Measurements from ENCODE around the gene SLC13A1.

The SLC13A1 gene

GRCh38 chr7:123231021-123232000 lies 31.5 kb upstream of the SLC13A1 start:
- no peak overlapping the region for H2AK5ac ChIP-seq (ENCODE audit: low read length, severe bottlenecking)
- H3K4me3 ChIP-seq (ENCODE audit: insufficient read depth in 1 of 2, low read depth in 1 of 2, low read length in 2 of 2) = no peak overlapping the region
- no peaks in the 10 kb centered on the region for H3K27me3 ChIP-seq (ENCODE audit: control insufficient read depth in 1 of 2, insufficient read depth in 1 of 2, low read length in 2 of 2)
- no peak overlapping the region for H2BK120ac ChIP-seq (ENCODE audit: low read depth, low read length)
- H2BK12ac ChIP-seq (ENCODE audit: low read length in 2 of 2) = no peak overlapping the region
- H3K36me3 ChIP-seq (ENCODE audit: control insufficient read depth in 1 of 2, insufficient read depth in 2 of 2, low read depth in 1 of 2, low read length in 2 of 2) = no peaks in the 10 kb centered on the region
- no peak overlapping the region for H3K4ac ChIP-seq (ENCODE audit: low read depth in 1 of 2, low read length in 2 of 2)
- no peak overlapping the region for H2BK15ac ChIP-seq (ENCODE audit: low read depth, poor library complexity, severe bottlenecking)
- H2BK5ac ChIP-seq (ENCODE audit: low read depth, low read length, poor library complexity, severe bottlenecking) = no peak overlapping the region
- H3K27ac ChIP-seq (ENCODE audit: low read length, poor library complexity, severe bottlenecking) = no peak overlapping the region
- H3K23ac ChIP-seq (ENCODE audit: low read length in 2 of 2) = no peak overlapping the region
- H3K4me1 ChIP-seq (ENCODE audit: control insufficient read depth, insufficient read depth, low read depth, low read length) = peaks cover 2% of the 10 kb centered on the region
- no peak overlapping the region for H4K8ac ChIP-seq (ENCODE audit: low read length)
- DNase-seq = peak; percentile 57
- no peaks in the 10 kb centered on the region for H3K79me1 ChIP-seq (replicated peaks; ENCODE audit: low read length, poor library complexity, severe bottlenecking)
- no peak overlapping the region for H3K18ac ChIP-seq (ENCODE audit: low read depth in 1 of 2, low read length in 2 of 2)
- no peaks in the 10 kb centered on the region for H3K9me3 ChIP-seq (ENCODE audit: control insufficient read depth, low read length)
- WGBS = 46% methylated on average over 4 of the region's 4 CpGs
- no peak overlapping the region for H3K9ac ChIP-seq (ENCODE audit: low read length)
- H2AFZ ChIP-seq (ENCODE audit: low read depth, low read length) = no peak overlapping the region
- no peak overlapping the region for H3K14ac ChIP-seq (ENCODE audit: low read length in 2 of 2)
- no peak overlapping the region for H4K91ac ChIP-seq (ENCODE audit: low read length)
- no peak overlapping the region for H3K4me2 ChIP-seq (ENCODE audit: low read length, poor library complexity, severe bottlenecking)

DNA sequence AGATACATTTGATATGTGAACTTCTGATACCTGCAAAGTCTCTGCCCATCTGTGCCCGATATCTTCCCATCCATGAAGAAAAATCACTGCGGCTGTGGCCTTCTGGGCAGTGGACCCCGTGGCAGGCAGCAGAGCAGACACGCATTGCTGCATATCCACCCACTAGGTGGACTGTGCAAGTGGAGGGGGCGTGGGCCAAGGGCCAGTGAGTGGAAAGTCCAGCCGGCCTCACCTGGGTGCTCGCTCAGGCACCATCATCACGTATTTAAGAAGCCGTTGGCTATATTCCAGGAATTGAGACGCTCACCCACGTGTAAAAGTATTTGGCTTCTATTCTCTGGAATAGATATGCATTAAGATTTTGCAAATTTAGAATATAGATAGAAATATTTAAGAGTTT lies 30.8 kb upstream of the SLC13A1 start:
- peak overlapping the region in 1 of 2 experiments; percentile 44 for H3K14ac ChIP-seq (ENCODE audit: low read length in 2 of 2)
- WGBS = 77% methylated on average over 7 of the region's 11 CpGs

GRCh38 chr7:123230147-123230546 lies 30.4 kb upstream of the SLC13A1 start:
- H3K9me3 ChIP-seq (ENCODE audit: control insufficient read depth, low read length) = no peaks in the 10 kb centered on the region
- no peak overlapping the region for H3K27ac ChIP-seq (ENCODE audit: low read length, poor library complexity, severe bottlenecking)
- no peak overlapping the region for H2BK12ac ChIP-seq (ENCODE audit: low read length in 2 of 2)
- H2AK5ac ChIP-seq (ENCODE audit: low read length, severe bottlenecking) = no peak overlapping the region
- H2BK5ac ChIP-seq (ENCODE audit: low read depth, low read length, poor library complexity, severe bottlenecking) = no peak overlapping the region
- H3K4ac ChIP-seq (ENCODE audit: low read depth in 1 of 2, low read length in 2 of 2) = no peak overlapping the region
- WGBS = 100% methylated on average over 1 of the region's 1 CpG
- no peak overlapping the region for H4K8ac ChIP-seq (ENCODE audit: low read length)
- H3K23ac ChIP-seq (ENCODE audit: low read length in 2 of 2) = no peak overlapping the region
- H3K4me1 ChIP-seq (ENCODE audit: control insufficient read depth, insufficient read depth, low read depth, low read length) = peaks cover 2% of the 10 kb centered on the region
- H3K27me3 ChIP-seq (ENCODE audit: control insufficient read depth in 1 of 2, insufficient read depth in 1 of 2, low read length in 2 of 2) = no peaks in the 10 kb centered on the region
- no peak overlapping the region for H2AFZ ChIP-seq (ENCODE audit: low read depth, low read length)
- no peak overlapping the region for H2BK15ac ChIP-seq (ENCODE audit: low read depth, poor library complexity, severe bottlenecking)
- no peak overlapping the region for H2BK120ac ChIP-seq (ENCODE audit: low read depth, low read length)
- H3K79me1 ChIP-seq (replicated peaks; ENCODE audit: low read length, poor library complexity, severe bottlenecking) = no peaks in the 10 kb centered on the region
- H3K18ac ChIP-seq (ENCODE audit: low read depth in 1 of 2, low read length in 2 of 2) = no peak overlapping the region
- no peak overlapping the region for H4K91ac ChIP-seq (ENCODE audit: low read length)
- no peak for DNase-seq
- H3K4me3 ChIP-seq (ENCODE audit: insufficient read depth in 1 of 2, low read depth in 1 of 2, low read length in 2 of 2) = no peak overlapping the region
- no peak overlapping the region for H3K4me2 ChIP-seq (ENCODE audit: low read length, poor library complexity, severe bottlenecking)
- H3K36me3 ChIP-seq (ENCODE audit: control insufficient read depth in 1 of 2, insufficient read depth in 2 of 2, low read depth in 1 of 2, low read length in 2 of 2) = no peaks in the 10 kb centered on the region
- H3K14ac ChIP-seq (ENCODE audit: low read length in 2 of 2) = no peak overlapping the region
- no peak overlapping the region for H3K9ac ChIP-seq (ENCODE audit: low read length)

More for the DNA sequence above, 30.8 kb upstream of the SLC13A1 start:
- Histone ChIP-seq H3K23ac (ENCODE audit: low read length in 2 of 2) (no peak overlapping the region), H3K9me3 (ENCODE audit: control insufficient read depth, low read length) (no peaks in the 10 kb centered on the region), H3K27ac (ENCODE audit: low read length, poor library complexity, severe bottlenecking) (no peak overlapping the region), H2BK5ac (ENCODE audit: low read depth, low read length, poor library complexity, severe bottlenecking) (no peak overlapping the region), H2BK12ac (ENCODE audit: low read length in 2 of 2) (peak overlapping the region in 1 of 2 experiments; percentile 15), H3K36me3 (ENCODE audit: control insufficient read depth in 1 of 2, insufficient read depth in 2 of 2, low read depth in 1 of 2, low read length in 2 of 2) (no peaks in the 10 kb centered on the region), H2BK120ac (ENCODE audit: low read depth, low read length) (no peak overlapping the region), H4K91ac (ENCODE audit: low read length) (no peak overlapping the region), H4K8ac (ENCODE audit: low read length) (no peak overlapping the region), H2AK5ac (ENCODE audit: low read length, severe bottlenecking) (no peak overlapping the region), H2BK15ac (ENCODE audit: low read depth, poor library complexity, severe bottlenecking) (no peak overlapping the region), H3K27me3 (ENCODE audit: control insufficient read depth in 1 of 2, insufficient read depth in 1 of 2, low read length in 2 of 2) (no peaks in the 10 kb centered on the region), H2AFZ (ENCODE audit: low read depth, low read length) (no peak overlapping the region), H3K4ac (ENCODE audit: low read depth in 1 of 2, low read length in 2 of 2) (peak overlapping the region in 1 of 2 experiments; percentile 17), H3K4me2 (ENCODE audit: low read length, poor library complexity, severe bottlenecking) (no peak overlapping the region), H3K4me3 (ENCODE audit: insufficient read depth in 1 of 2, low read depth in 1 of 2, low read length in 2 of 2) (no peak overlapping the region), H3K4me1 (ENCODE audit: control insufficient read depth, insufficient read depth, low read depth, low read length) (peaks cover 2% of the 10 kb centered on the region), H3K79me1 (replicated peaks; ENCODE audit: low read length, poor library complexity, severe bottlenecking) (no peaks in the 10 kb centered on the region), H3K9ac (ENCODE audit: low read length) (no peak overlapping the region), H3K18ac (ENCODE audit: low read depth in 1 of 2, low read length in 2 of 2) (peak overlapping the region in 1 of 2 experiments; percentile 90)
- DNase-seq = no peak

- H3K4me3 ChIP-seq (ENCODE audit: insufficient read depth in 1 of 2, low read depth in 1 of 2, low read length in 2 of 2) = no peak overlapping the region
- no peak overlapping the region for H3K18ac ChIP-seq (ENCODE audit: low read depth in 1 of 2, low read length in 2 of 2)
- no peak overlapping the region for H2BK15ac ChIP-seq (ENCODE audit: low read depth, poor library complexity, severe bottlenecking)
- H2BK120ac ChIP-seq (ENCODE audit: low read depth, low read length) = no peak overlapping the region
- no peak overlapping the region for H2BK12ac ChIP-seq (ENCODE audit: low read length in 2 of 2)
- no peaks in the 10 kb centered on the region for H3K27me3 ChIP-seq (ENCODE audit: control insufficient read depth in 1 of 2, insufficient read depth in 1 of 2, low read length in 2 of 2)
- H2BK5ac ChIP-seq (ENCODE audit: low read depth, low read length, poor library complexity, severe bottlenecking) = no peak overlapping the region
- H3K4me2 ChIP-seq (ENCODE audit: low read length, poor library complexity, severe bottlenecking) = no peak overlapping the region
- DNase-seq = no peak
- H2AFZ ChIP-seq (ENCODE audit: low read depth, low read length) = no peak overlapping the region
- H3K27ac ChIP-seq (ENCODE audit: low read length, poor library complexity, severe bottlenecking) = no peak overlapping the region
- no peaks in the 10 kb centered on the region for H3K9me3 ChIP-seq (ENCODE audit: control insufficient read depth, low read length)
- no peak overlapping the region for H3K4ac ChIP-seq (ENCODE audit: low read depth in 1 of 2, low read length in 2 of 2)
- H4K91ac ChIP-seq (ENCODE audit: low read length) = no peak overlapping the region
- no peak overlapping the region for H4K8ac ChIP-seq (ENCODE audit: low read length)
- no peak overlapping the region for H2AK5ac ChIP-seq (ENCODE audit: low read length, severe bottlenecking)
- H3K23ac ChIP-seq (ENCODE audit: low read length in 2 of 2) = no peak overlapping the region
- H3K79me1 ChIP-seq (replicated peaks; ENCODE audit: low read length, poor library complexity, severe bottlenecking) = no peaks in the 10 kb centered on the region
- H3K4me1 ChIP-seq (ENCODE audit: control insufficient read depth, insufficient read depth, low read depth, low read length) = peaks cover 2% of the 10 kb centered on the region
- no peaks in the 10 kb centered on the region for H3K36me3 ChIP-seq (ENCODE audit: control insufficient read depth in 1 of 2, insufficient read depth in 2 of 2, low read depth in 1 of 2, low read length in 2 of 2)
- no peak overlapping the region for H3K14ac ChIP-seq (ENCODE audit: low read length in 2 of 2)
- H3K9ac ChIP-seq (ENCODE audit: low read length) = no peak overlapping the region
Observed at GRCh38 chr7:123229426-123229825, 29.7 kb upstream of the SLC13A1 start.

Data from mesenchymal stem cell (in vitro differentiated cells and primary cell).